HepG2 (cell line): ENCODE data around the gene LAPTM4A. TPM values are rescaled to one million over a fixed set of nuclear protein-coding genes. Genes with fewer than 3 reads are reported as not detected.
A peak's percentile ranks its signal among the peaks of the same experiment; 100 is the strongest.

Source experiments
- BCL6 ChIP-seq: IDR thresholded peaks from 2 replicates; pipeline ENCODE4 v1.6.1; 2016; ENCODE audit warnings: missing genetic modification reagents, missing compliant biosample characterization
- DMAP1 ChIP-seq: IDR thresholded peaks from 2 replicates; pipeline ENCODE4 v1.6.1; 2016
- GABPA ChIP-seq, 2 experiments: IDR thresholded peaks; 2 replicates each; pipeline ENCODE4 v1.6.1; 2011 to 2016; ENCODE audit warnings: low read depth in 2 of 2, low read length in 1 of 2, missing biosample characterization in 1 of 2, missing genetic modification characterization in 1 of 2
- GLI4 ChIP-seq: sonication (generic); formaldehyde crosslinking; IDR thresholded peaks from 2 replicates; pipeline ENCODE4 v1.5.1; 2020; ENCODE audit warnings: missing genetic modification reagents, mild to moderate bottlenecking, moderate library complexity, borderline replicate concordance
- HOXA9 ChIP-seq: sonication (generic); formaldehyde crosslinking; IDR thresholded peaks from 2 replicates; pipeline ENCODE4 v1.8.1; 2022; ENCODE audit warnings: missing genetic modification reagents, mild to moderate bottlenecking, moderate library complexity, borderline replicate concordance
- MYNN ChIP-seq: sonication (generic); formaldehyde crosslinking; IDR thresholded peaks from 2 replicates; pipeline ENCODE4 v1.4.0; 2020; ENCODE audit warnings: mild to moderate bottlenecking, low read depth, missing genetic modification reagents
- PAX8 ChIP-seq: sonication (generic); formaldehyde crosslinking; IDR thresholded peaks from 2 replicates; pipeline ENCODE4 v1.8.0; 2022; ENCODE audit warnings: mild to moderate bottlenecking, missing genetic modification reagents, borderline replicate concordance
- RBM22 ChIP-seq: fragments of 200-400 bp; formaldehyde crosslinking; optimal IDR thresholded peaks from 2 replicates; pipeline ENCODE3; 2017; ENCODE audit warnings: mild to moderate bottlenecking, low read length, moderate library complexity
- SP2 ChIP-seq: sonication (generic); formaldehyde crosslinking; IDR thresholded peaks from 2 replicates; pipeline ENCODE4 v1.5.1; 2020; ENCODE audit warnings: mild to moderate bottlenecking, missing genetic modification reagents
- TOPORS ChIP-seq: sonication (generic); formaldehyde crosslinking; IDR thresholded peaks from 2 replicates; pipeline ENCODE4 v1.8.0; 2023; ENCODE audit warnings: mild to moderate bottlenecking, missing genetic modification reagents
- ZEB1 ChIP-seq: IDR thresholded peaks from 2 replicates; pipeline ENCODE4 v1.6.1; 2012; ENCODE audit warnings: mild to moderate bottlenecking, low read depth, inconsistent platforms; ENCODE audit not compliant: insufficient replicate concordance
- ZNF20 ChIP-seq: sonication (generic); formaldehyde crosslinking; IDR thresholded peaks from 2 replicates; pipeline ENCODE4 v1.4.0; 2020; ENCODE audit warnings: mild to moderate bottlenecking, moderate library complexity, missing genetic modification reagents
- ZNF567 ChIP-seq: sonication (generic); formaldehyde crosslinking; IDR thresholded peaks from 2 replicates; pipeline ENCODE4 v1.8.1; 2023; ENCODE audit warnings: mild to moderate bottlenecking, missing genetic modification reagents, borderline replicate concordance
- ZNF749 ChIP-seq: sonication (generic); formaldehyde crosslinking; IDR thresholded peaks from 2 replicates; pipeline ENCODE4 v1.8.0; 2022; ENCODE audit warnings: mild to moderate bottlenecking, missing genetic modification reagents, moderate library complexity, borderline replicate concordance
- ZSCAN31 ChIP-seq: sonication (generic); formaldehyde crosslinking; IDR thresholded peaks from 2 replicates; pipeline ENCODE4 v1.5.0; 2020; ENCODE audit warnings: low read depth, mild to moderate bottlenecking, missing genetic modification reagents
- ZZZ3 ChIP-seq: sonication (generic); formaldehyde crosslinking; IDR thresholded peaks from 2 replicates; pipeline ENCODE4 v1.4.0; 2020; ENCODE audit warnings: missing genetic modification reagents, mild to moderate bottlenecking, borderline replicate concordance
- polyA plus RNA-seq, 8 experiments: library from polyadenylated mRNA; depleted of rRNA in 3 of 8; stranded (reverse) in 7 of 8; unstranded in 1 of 8; fragments of >200 nt; fragmentation: Illumina TruSeq in 4 of 8; extraction: Trizol in 4 of 8; gene quantifications; 2 replicates each; pipeline versions ENCODE4 v1.2.1 to v1.2.3, GENCODE V29; 2011 to 2016; ENCODE audit warnings: low read depth in 4 of 8, missing spikeins in 1 of 8, mixed read lengths in 1 of 8; ENCODE audit not compliant: insufficient read depth in 1 of 8
- total RNA-seq, 5 experiments: library from RNA; depleted of rRNA; stranded (reverse); fragments of >200 nt; fragmentation: Illumina TruSeq; extraction: Trizol; gene quantifications; 2 replicates each; pipeline ENCODE4 v1.2.3, GENCODE V29; 2016; ENCODE audit warnings: low read depth in 1 of 5
- TF ChIP-seq, protein P1 (sequence below): sonication (generic); formaldehyde crosslinking; conservative IDR thresholded peaks from 2 replicates; pipeline ENCODE4 v1.8.0; 2022; ENCODE audit warnings: mild to moderate bottlenecking, moderate library complexity, missing genetic modification reagents
- TF ChIP-seq, protein P2 (sequence below): sonication (generic); formaldehyde crosslinking; IDR thresholded peaks from 2 replicates; pipeline ENCODE4 v1.5.1; 2020; ENCODE audit warnings: mild to moderate bottlenecking, missing genetic modification reagents, moderate library complexity
- TF ChIP-seq, protein P3 (sequence below): sonication (generic); formaldehyde crosslinking; IDR thresholded peaks from 2 replicates; pipeline ENCODE4 v1.4.0; 2020; ENCODE audit warnings: missing genetic modification reagents
- TF ChIP-seq, protein P4 (sequence below): sonication (generic); formaldehyde crosslinking; IDR thresholded peaks from 2 replicates; pipeline ENCODE4 v1.4.0; 2020; ENCODE audit warnings: missing genetic modification reagents

The LAPTM4A gene
- total and polyA plus RNA-seq, 2 of the 13 experiments (the other 11 are each of a cell fraction or from before 2014, with no cell fraction given), result 116 to 558 TPM

DNA sequence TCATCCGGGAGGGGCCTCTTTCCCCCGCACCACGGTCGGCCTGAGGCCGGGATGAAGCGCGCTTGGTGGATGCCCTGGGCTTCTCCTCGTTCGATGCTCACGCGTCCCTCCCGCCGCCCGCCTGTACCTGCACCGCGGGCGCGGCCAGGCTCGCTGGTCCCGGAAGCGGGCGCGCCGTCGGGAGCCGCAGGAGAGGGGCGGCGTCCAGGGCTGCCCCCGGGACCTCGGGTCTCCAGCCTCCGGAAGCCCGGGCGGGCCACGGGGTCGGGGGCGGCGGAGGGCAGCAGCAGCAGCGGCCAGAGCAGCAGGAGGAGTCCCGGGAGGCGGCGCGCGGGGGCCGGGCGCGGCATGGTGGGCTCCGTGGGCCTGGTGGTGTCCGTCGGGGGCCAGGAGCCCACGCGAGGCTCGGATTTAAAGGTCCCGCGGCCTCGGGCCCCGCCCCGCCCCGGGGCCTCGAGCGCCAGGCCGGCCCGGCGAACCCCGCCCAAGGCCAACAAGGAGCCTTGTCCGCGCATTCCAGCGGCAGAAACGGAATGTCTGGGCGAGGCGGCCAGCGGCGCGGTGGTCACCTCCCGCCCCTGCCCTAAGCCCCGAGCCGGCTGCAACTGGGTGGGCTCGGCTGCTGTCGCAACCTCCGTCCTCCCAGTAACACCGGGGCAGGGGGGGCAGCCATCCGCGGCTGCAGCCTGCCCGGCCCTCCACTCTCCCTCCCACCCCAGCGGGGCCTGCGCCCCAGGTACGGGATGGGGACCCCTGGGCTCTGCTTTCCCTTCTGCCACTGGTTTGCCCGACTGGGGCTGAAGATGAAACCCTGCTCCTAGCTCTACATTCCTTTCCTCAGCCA lies 38.9 kb downstream of the LAPTM4A start, which contains the start of gene MATN3 (continued):
- TF ChIP-seq, protein P1, sequence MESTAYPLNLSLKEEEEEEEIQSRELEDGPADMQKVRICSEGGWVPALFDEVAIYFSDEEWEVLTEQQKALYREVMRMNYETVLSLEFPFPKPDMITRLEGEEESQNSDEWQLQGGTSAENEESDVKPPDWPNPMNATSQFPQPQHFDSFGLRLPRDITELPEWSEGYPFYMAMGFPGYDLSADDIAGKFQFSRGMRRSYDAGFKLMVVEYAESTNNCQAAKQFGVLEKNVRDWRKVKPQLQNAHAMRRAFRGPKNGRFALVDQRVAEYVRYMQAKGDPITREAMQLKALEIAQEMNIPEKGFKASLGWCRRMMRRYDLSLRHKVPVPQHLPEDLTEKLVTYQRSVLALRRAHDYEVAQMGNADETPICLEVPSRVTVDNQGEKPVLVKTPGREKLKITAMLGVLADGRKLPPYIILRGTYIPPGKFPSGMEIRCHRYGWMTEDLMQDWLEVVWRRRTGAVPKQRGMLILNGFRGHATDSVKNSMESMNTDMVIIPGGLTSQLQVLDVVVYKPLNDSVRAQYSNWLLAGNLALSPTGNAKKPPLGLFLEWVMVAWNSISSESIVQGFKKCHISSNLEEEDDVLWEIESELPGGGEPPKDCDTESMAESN (CRISPR knock-in tag), result no peak
- TF ChIP-seq, protein P2, sequence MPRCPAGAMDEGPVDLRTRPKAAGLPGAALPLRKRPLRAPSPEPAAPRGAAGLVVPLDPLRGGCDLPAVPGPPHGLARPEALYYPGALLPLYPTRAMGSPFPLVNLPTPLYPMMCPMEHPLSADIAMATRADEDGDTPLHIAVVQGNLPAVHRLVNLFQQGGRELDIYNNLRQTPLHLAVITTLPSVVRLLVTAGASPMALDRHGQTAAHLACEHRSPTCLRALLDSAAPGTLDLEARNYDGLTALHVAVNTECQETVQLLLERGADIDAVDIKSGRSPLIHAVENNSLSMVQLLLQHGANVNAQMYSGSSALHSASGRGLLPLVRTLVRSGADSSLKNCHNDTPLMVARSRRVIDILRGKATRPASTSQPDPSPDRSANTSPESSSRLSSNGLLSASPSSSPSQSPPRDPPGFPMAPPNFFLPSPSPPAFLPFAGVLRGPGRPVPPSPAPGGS (CRISPR knock-in tag), result peak; percentile 79
- TF ChIP-seq ZNF749 (CRISPR knock-in tag) (no peak; the same call in 1 of the 2 replicates), TOPORS (peak; percentile 61), ZSCAN31 (peak; percentile 88), RBM22 (no peak), GLI4 (CRISPR knock-in tag) (no peak), BCL6 (CRISPR knock-in tag) (peak; percentile 59; the same call in 1 of the 2 replicates), PAX8 (CRISPR knock-in tag) (no peak), HOXA9 (CRISPR knock-in tag) (peak; percentile 34; the same call in 1 of the 2 replicates), DMAP1 (CRISPR knock-in tag) (no peak), MYNN (CRISPR knock-in tag) (no peak), SP2 (0 out of 2 replicates have a peak, but pooled peaks have one; percentile 31), ZNF567 (CRISPR knock-in tag) (no peak), GABPA (IDR thresholded peaks at IDR 0.05; ENCODE audit: low read depth, low read length) (no peak), GABPA (CRISPR knock-in tag; IDR thresholded peaks at IDR 0.05; ENCODE audit: low read depth) (no peak), ZNF20 (CRISPR knock-in tag) (no peak), ZZZ3 (CRISPR knock-in tag) (no peak), ZEB1 (no peak)
- TF ChIP-seq, protein P3, sequence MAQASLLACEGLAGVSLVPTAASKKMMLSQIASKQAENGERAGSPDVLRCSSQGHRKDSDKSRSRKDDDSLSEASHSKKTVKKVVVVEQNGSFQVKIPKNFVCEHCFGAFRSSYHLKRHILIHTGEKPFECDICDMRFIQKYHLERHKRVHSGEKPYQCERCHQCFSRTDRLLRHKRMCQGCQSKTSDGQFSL (CRISPR knock-in tag), result no peak
- TF ChIP-seq, protein P4, sequence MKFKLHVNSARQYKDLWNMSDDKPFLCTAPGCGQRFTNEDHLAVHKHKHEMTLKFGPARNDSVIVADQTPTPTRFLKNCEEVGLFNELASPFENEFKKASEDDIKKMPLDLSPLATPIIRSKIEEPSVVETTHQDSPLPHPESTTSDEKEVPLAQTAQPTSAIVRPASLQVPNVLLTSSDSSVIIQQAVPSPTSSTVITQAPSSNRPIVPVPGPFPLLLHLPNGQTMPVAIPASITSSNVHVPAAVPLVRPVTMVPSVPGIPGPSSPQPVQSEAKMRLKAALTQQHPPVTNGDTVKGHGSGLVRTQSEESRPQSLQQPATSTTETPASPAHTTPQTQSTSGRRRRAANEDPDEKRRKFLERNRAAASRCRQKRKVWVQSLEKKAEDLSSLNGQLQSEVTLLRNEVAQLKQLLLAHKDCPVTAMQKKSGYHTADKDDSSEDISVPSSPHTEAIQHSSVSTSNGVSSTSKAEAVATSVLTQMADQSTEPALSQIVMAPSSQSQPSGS (CRISPR knock-in tag), result no peak
